ENCODE data around the gene TLR4. TPM values are rescaled to one million over a fixed set of nuclear protein-coding genes. Genes with fewer than 3 reads are reported as not detected.

The TLR4 gene
- total and polyA plus RNA-seq, 9 of the 15 experiments (the other 6 are each of a cell fraction or from before 2014, with no cell fraction given) = 0.02 TPM; not detected in 8

GRCh38 chr9:117691367-117691766, 12.8 kb upstream of the TLR4 start (continued):
- TF ChIP-seq POLR2AphosphoS2 (IDR thresholded peaks at IDR 0.05; ENCODE audit: low read length) = no peak
- no peak for TF ChIP-seq TEAD1 (CRISPR knock-in tag; IDR thresholded peaks at IDR 0.05)
- TF ChIP-seq HMG20A (CRISPR knock-in tag; conservative IDR thresholded peaks at IDR 0.05) = no peak
- no peak for TF ChIP-seq MTA3 (IDR thresholded peaks at IDR 0.05; ENCODE audit: borderline replicate concordance)
- no peak for TF ChIP-seq ARNT (IDR thresholded peaks at IDR 0.05)
- TF ChIP-seq ZNF57 (CRISPR knock-in tag; IDR thresholded peaks at IDR 0.05) = no peak
- TF ChIP-seq RREB1 (CRISPR knock-in tag; IDR thresholded peaks at IDR 0.05) = no peak
- TF ChIP-seq RAD51 (IDR thresholded peaks at IDR 0.05; ENCODE audit: borderline replicate concordance, low read depth) = no peak
- no peak for TF ChIP-seq ZBTB43 (CRISPR knock-in tag; IDR thresholded peaks at IDR 0.05)
- no peak for TF ChIP-seq PURB (CRISPR knock-in tag; IDR thresholded peaks at IDR 0.05; ENCODE audit: low read depth)

Data from K562 (cell line).